HG03064 (cell line): ENCODE results near the gene PRPF19.

Experiments
- ATAC-seq: cut with Tn5 transposase; IDR thresholded peaks from one replicate; pipeline ENCODE4 v1.9.1; 2021; ENCODE audit warnings: low read depth; ENCODE audit not compliant: unreplicated experiment

Gene PRPF19

DNA sequence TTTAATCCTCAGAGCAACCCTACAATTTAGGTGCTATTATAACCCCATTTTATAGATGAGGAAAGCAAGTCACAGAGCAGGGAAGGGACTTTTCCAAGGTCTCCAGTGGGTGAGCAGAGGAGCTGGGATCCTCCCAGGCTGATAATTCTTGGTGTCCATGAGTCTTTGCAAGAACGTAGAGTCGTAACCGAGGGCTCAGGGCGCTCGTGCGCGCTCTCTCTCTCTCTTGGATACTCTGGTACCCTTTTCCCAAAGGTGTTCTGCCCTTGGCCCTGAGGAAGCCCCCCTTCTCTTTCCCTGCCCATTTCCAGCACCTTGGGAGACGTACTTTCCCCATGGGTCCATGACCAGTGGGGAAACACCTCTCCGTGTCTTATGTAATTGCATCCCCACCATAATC is 44.2 kb downstream of the PRPF19 start:
- no peak for ATAC-seq

DNA sequence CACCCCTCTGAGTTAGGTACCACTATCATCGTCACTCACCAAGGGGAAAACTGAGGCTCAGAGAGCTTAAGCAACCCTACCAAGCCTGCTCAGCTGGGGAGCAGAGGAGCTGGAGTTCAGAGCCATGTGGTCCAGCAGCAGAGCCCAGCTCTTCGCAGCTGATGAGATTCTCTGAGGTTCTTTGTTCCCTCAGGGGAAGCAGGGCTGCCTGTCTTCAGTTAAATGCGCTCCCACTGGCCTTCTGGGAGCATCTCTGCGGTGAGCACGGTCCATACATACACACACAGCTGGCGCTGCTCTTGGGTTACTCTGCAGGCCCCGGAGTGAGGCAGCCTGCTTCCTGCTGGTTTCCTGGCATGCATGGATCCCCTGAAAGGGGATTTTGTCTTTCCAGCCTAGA is 45.4 kb downstream of the PRPF19 start:
- ATAC-seq = no peak

DNA sequence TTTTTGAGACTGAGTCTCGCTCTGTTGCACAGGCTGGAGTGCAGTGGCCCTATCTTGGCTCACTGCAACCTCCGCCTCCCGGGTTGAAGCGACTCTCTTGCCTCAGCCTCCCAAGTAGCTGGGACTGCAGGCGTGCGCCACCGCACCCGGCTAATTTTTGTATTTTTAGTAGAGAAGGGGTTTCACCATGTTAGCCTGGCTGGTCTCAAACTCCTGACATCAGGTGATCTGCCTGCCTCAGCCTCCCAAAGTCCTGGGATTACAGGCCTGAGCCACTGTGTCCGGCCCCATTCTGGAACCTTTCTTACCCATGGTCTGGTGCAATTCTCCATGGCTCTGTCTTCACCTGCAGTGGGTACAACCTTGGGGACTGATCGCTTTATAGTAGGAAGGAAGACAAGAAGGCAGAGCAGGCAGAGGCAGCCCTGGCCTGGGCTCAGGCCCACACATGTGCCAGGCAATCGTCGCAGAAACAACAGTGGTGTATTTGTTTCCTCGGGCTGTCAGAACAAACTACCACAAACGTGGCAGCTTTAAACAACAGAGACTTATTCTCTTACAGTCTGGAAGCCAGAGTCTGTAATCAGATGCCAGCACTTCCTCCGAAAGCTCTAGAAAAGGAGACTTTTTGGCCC is 46.7 kb downstream of the PRPF19 start:
- no peak for ATAC-seq

DNA sequence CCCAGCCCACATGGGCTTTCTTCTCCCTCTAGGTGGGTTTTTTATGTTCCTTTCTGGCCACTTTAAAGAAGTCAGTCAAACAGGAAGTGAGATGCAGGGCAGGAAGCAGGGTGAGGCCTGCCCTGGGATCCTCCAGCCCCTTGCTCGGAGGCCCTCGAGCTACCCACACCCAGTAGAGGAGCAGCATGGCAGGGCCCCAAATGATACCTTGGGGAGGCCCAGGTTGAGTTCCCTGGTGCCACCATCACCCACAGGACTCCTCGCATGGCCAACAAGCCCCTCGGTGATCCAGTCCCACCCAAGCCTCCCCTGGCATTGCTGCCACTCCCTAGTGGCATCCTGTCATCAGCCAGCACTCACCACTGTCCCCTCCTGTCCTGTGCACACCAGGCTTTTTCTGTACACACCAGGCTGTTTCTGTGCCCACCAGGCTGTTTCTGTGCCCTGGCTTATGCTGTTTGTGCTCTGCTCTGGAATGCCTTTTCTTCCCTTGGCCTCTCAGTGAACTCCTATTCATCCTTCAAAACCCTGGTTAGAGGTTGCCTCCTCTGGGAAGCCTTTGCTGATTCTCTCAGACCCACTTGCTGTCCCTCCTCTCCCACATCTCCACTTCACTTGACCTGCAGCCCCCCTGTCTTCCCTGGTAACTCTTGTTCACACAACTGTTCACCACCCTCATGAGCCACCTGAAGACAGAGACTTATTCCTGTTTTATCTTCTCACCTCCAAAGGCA is 47.5 kb downstream of the PRPF19 start:
- no peak for ATAC-seq

DNA sequence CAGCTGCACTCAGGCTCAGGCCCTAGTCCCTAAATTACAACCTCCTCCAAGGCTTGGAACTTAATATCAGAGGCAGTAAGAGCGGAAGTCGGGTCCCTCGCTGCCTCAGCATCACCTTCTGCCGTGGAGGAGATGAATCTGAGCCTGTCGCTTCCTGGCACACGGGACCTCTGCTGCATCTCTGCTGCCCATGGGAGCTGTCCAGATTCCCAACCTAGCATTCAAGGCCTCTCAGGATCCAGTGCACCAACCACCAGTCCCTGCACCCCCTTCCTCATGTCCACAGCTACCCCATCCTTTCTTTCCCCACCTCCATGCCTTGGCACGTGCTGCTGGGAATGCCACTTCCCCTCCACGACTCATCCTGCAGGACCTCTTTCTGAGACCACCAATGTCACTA is 48.1 kb downstream of the PRPF19 start:
- no peak for ATAC-seq

DNA sequence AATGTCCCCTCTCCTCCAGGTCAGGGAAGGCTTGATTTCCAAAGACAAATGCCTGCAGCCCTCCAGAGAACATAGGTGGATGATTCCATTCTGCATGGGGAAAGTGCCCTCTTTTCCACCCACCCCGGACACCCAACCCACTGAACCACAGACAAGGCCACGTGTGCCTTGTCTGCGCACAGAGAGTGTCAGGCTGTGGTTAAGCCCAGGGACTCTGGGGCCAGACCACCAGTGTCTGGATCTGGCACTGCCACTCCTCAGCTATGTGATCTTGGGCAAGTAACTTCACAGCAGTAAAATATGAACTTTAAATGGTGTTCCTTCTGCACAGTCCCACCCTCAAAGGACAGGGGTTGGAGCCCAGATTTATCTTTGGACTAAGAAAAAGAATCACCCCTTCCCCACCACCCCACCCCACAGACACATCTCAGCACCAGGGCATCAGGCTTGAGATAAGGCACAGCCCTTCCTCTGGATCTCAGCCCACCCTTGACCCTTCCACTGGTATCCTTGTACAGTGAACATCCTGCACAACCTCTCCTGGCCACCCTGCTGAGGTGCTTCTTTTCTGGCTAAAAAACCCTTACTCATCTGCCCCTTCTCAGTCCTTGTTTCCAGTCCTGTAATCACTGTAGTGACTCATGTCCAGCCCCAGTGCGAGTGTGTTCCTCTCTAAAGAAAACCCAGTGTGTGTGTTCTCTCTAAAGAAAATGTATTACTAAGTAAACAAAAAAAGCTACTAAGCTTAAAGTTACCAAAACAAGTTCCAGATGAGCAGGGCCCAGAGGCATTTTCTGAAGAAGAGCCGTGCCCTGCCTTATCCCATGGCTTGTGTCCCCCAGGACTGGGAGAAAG is 48.8 kb downstream of the PRPF19 start:
- no peak for ATAC-seq

DNA sequence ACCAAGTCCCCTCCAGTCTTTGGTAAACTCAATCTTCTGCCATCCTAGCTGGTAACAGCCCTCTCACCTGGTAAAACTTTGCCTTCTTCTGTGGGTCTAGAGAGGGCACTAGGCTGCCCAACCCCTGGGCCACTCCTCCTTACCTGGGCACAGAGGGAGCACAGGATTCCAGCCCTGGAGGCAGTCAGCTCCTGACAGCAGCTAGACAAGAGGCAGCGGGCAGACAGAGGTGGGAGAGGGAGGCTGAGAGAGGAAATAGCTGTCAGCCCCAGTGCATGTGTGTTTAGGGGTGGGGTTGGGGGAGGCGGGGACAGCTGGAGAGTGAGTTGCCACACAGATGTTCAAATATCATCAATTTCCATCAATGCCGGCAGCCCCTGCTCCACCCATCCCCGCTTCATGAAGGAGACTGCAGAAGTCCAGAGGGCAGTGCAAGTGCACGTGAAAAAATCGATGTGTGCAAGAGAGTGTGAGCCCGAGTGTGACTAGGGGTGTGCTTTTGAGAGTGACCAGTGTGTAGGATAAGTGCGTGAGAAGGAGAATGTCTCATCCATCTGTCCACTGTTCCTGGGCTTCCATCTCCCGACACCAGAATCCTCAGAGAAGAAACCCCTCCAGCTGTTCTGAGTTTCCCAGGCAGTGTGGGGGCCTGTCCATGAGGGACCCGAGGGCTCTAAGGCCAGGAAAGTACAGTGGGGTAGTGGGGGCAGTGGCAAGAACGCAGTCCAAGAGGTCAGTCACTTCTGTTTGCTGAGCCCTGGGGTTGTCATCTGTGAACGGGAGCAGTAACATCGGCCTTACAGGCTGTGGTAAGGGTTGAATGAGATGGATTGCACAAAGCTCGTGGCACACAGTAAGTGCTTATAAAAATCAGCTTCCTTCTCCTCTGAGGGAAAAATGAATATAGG is 50.4 kb downstream of the PRPF19 start, which contains the start of gene PTGDR2:
Gene PTGDR2 (minus strand): TSS at position 225 of the 908 bp plus-strand sequence. CDS start 2,228 bp downstream, outside the sequence.
- no peak for ATAC-seq

DNA sequence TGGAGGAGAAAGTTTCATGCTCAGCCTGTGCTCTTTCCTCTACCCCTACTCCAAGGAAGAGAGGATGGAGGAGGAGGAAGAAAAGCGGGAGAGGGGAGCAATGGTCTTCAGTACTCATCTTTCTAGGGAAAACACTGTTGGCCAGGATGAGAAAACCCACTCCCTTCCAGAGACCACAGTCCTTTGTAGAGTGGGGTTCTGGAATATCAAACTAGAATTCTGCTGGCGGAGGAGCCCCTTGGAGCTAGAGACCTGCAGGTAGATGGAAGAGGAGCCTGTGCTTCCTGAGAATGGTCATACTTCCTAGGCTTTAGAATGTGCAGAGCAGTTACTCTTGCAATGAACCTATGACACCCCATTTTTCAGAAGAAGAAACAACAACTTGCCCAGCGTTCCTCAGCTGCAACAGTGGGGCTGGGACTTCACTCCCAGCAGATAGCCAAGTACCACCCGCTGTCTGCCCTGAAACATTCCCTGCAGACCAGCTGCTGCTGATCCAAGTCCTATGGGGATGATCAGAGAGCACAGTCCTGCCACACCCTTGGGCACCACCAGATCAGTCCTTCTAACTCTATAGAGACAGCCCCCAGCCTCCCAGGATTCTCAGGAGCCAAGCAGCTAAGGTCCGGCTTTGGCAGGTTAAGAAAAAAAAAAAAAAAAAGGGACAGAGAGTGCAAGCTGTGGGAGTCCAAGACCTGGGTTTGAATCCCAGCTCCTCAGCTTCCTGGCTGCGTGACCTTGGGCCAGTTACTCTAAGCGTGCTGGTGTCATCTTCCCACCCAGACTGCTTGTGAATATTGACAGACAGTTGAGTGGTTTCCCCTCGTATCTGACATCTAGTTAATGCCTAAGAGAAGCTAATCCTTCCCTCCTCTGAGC is 51.3 kb downstream of the PRPF19 start:
- no peak for ATAC-seq

DNA sequence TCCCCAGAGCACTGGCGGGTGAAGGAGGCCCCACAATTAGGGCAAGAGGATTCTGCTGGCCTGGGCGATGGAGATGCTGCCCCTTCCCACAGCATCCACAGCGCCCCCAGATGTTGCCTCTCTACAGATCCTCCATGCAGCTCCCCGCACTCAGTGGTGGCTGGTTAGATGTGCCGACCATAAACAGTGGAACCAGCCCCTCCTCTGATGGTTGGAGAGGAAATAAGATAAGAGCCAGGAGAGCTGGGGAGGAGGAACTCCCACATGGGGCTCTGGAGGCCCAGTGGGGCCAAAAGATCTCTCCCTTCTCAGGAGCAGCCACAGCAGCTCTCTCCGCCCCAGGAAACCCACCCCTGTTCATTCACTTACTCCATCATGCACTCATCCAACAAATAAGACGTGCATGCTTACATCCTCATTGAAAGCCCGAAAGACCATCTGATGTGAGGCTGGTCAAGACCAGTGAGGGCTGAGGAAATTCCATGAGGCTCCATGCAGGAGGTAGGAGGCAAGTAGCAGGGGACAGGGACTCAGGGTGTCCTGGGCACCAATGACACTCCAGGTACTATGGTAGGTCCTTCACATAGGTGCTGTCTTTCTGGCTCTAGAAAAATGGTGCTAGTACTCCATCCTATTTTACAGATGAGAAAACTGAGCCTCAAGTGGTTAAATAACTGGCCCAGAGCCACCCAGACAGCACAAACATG is 52.1 kb downstream of the PRPF19 start:
- ATAC-seq = no peak

DNA sequence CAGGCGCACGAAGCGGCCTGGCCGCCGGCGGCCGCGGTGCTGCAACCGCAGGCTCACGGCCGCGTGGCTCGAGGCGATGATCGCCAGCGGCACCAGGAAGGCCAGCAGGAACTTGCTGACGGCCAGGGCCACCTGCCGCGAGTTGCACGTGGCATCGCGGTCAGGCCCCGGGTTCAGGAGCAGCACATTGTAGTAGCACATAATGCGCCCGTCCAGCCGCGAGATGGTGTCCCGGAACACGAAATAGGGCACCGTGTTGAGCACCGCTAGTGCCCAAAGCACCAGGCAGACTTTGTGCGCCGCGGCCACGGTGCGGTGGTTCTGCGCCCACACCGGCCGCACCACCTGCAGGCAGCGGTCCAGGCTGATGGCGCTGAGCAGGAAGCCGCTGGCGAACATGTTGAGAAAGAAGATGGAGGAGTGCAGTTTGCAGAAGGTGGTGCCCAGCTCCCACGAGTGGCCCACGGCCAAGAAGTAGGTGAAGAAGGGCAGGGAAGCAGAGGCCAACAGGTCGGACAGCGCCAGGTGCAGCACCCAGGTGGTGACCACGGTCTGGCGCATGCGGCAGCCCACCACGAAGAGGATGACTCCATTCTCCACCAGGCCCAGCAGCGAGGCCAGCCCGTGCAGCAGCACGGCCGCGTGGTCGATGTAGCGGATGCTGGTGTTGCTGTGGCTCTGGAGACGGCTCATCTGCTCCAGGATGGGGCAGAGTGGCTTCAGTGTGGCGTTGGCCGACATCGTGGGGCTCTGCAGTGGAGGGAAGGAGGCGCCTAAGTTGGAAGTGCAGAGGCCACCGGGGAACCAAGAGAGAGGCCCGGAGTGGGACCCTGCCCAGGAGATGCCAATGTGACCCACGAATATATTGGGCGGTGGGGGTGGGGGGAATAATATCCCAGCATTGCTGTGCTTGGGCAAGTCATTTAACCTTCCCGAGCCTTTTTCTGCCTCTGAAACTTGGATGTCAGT is 53.1 kb downstream of the PRPF19 start:
- no peak for ATAC-seq

DNA sequence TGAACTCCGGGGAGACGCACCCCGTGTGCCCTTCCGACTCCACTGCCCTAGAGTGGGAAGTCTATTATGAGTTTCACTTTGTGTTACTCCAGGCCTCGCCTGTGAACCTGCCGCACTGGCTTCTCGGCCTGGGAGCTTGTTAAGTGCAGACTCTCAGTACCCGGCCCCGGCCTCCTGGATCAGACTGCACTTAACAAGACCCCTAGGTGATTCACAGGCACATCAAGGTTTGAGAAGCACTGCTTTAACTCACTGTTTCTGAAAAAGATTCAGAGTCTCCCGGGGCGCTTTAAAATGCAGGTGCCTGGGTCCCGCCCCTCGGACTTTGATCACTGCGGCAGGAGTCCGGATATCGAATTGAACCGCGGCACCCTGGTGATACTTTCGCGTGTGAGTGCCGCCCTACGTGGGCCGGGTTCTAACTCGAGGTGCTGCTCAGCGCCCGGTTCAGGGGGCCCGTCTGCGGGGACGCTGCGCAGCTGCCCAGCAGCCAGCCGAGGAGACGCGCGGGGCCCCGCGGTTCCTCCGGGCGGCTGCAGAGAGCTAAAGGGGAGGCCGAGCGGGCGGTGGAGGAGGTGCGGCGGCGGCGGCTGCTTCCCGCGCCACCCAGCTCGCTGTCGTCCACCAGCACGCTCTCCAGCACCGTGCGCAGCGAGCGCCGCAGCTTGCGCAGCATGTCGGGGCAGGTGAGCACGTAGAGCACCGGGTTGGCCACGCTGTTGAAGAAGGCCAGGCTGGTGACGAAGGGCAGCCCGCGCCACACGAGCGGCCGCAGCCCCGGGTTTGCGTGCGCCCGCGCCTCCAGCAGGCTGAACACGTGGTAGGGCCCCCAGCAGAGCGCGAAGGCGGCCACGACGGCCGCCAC is 54.0 kb downstream of the PRPF19 start:
- ATAC-seq = no peak

DNA sequence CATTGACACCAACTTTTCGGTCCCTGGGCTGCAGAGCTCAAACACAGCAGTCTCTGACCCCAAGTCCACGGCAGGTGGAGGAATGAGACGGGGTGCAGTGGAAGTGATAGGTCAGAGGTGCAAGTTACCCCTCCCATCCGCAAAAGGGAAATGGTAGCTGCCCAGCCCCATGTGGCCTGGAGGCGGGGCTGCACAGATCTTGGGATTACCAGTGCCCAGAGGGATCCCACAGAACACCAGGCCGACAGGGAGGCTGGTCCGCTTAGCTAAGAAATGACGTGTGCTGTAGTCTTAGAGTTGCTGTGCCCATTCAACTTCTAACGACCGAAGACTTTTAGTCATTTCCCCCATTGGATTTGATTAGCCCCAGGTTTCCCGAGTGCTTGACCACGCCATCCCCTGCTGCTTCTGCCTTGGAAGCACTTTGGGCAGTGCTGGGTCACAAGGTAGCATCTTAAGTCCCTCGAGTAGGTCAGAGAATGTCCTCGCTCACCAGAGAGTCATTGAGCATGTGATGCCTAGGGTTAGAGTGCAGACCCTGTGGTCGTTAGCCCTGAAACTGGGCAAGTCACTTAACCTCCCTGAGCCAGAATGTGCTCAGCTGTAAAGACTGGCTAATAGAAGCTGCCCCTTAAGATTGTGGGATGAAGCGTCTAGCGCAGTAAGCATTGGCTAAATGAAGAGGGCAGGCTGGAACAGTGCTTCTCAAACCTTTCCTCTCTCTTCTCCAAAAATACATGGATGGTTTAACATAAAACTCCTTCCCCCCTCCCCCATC is 54.9 kb downstream of the PRPF19 start:
- no peak for ATAC-seq

DNA sequence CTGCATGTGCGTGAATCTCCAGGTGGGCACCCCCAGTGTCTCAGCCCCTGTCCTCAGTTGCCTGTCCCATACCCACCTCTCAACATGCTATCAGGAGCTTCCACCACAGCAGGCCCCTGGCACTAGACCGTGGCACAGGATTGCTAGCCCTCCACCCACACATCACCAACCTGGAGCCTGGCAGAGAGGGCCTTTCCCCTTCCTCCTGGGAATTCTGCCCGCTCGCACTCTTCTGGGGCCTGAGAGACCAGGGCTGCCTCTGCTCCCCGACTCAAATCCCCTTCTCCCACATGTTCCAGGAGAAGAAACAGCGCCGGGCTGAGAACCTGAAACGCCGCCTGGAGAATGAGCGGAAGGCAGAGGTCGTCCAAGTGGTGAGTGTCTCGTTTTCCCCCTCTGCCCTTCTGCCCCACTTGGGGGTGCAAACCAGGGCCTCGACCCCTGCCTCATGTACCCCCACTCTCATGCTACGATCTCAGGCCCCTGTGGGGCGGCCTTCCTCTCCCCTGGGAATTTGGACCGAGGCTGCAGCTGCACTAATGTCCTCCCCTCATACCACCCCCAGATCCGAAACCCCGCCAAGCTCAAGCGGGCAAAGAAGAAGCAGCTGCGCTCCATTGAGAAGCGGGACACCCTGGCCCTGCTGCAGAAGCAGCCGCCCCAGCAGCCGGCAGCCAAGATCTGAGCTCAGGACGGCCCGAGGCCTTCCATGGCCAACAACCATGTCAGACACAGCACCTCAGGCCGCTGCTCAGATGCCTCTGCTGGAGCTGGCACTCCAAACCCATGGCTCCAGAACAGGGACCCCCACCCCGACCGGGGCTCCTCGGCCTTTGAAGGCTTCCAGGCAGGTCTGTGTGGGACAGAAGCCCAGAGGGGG is 56.5 kb downstream of the PRPF19 start:
- ATAC-seq = no peak

DNA sequence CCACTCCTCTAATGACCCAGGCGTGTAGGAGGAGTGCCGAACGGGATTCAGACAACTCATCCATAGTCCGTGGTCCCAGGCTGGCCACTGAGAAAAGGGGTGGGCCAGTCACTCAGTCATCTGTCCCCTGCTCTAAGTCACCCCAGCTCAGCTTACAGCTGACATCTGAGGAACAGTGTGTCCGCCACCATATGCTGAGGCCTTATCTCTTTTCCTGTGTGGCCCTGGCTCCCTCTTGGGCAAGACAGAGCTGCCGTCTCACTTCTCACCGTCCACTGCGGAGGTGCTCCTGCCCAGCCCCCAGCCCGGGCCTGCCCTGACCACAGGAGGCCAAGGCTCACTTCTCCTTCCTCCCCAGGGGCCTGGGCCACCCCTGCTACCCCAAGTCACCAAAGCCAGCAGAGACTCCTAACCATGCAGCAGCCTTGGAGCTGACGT is 57.7 kb downstream of the PRPF19 start:
- no peak for ATAC-seq

DNA sequence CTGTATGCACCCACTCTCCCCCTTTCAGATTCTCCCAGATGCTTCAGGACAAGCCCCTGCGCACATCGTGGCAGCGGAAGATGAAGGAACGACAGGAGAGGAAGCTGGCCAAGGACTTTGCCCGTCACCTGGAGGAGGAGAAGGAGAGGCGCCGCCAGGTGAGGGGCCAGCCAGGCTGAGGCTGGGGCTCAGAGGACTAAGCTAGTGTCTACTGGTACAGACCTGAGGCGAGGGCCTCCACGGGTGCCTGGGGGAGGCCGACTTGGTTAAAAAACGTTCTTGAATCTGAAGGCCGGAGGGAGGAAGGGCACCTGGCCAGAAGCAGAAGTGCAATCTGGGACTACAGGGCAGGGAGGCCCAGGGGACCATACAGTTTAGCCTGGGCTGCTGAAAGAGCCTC is 58.5 kb downstream of the PRPF19 start:
- no peak for ATAC-seq
